H1 (cell line): ENCODE data around the gene ATCAY. TPM values are rescaled to one million over a fixed set of nuclear protein-coding genes. Genes with fewer than 3 reads are reported as not detected.
A peak's percentile ranks its signal among the peaks of the same experiment; 100 is the strongest.

ENCODE experiments used
- CTCF ChIA-PET: fragments of 300-600 bp; sonication (Branson Sonifier 250); formaldehyde crosslinking; loops from one replicate; lab custom pipeline; 2021; ENCODE audit not compliant: partially characterized antibody; lab: Charles Lee
- POLR2A ChIA-PET: fragments of 300-600 bp; sonication (Branson Sonifier 250); formaldehyde crosslinking; loops from one replicate; lab custom pipeline; 2021; ENCODE audit warnings: inconsistent platforms; ENCODE audit not compliant: partially characterized antibody; lab: Charles Lee
- DNase-seq, 2 experiments: peaks; one replicate each; pipeline versions ENCODE4 v3.0.0 to v3.0.0-alpha.2; 2010 to 2022; ENCODE audit warnings: low spot score in 2 of 2, low read depth in 1 of 2, mixed read lengths in 1 of 2
- FAIRE-seq: peaks from 2 replicates; lab custom pipeline; 2011; peaks lifted over from hg19 to GRCh38; lab: Jason Lieb, UNC
- H2AFZ ChIP-seq: 2 replicates; pipeline ENCODE4 v1.8.1; 2012; ENCODE audit warnings: low read length, inconsistent platforms
- H2AK5ac ChIP-seq: 2 replicates; pipeline ENCODE4 v1.6.1; 2013; ENCODE audit warnings: low read depth, low read length
- H2BK120ac ChIP-seq: replicated peaks from 2 replicates; pipeline ENCODE3; 2013; ENCODE audit warnings: low read depth, low read length, inconsistent platforms
- H2BK12ac ChIP-seq: 2 replicates; pipeline ENCODE4 v1.6.1; 2013; ENCODE audit warnings: low read depth, low read length
- H2BK15ac ChIP-seq: 2 replicates; pipeline ENCODE4 v1.6.1; 2013; ENCODE audit warnings: low read length
- H2BK20ac ChIP-seq: 2 replicates; pipeline ENCODE4 v1.6.1; 2013; ENCODE audit warnings: low read length
- H2BK5ac ChIP-seq: 2 replicates; pipeline ENCODE4 v1.6.1; 2013; ENCODE audit warnings: low read depth, low read length
- H3K14ac ChIP-seq: 2 replicates; pipeline ENCODE4 v1.6.1; 2013; ENCODE audit warnings: inconsistent platforms; ENCODE audit not compliant: insufficient read length
- H3K18ac ChIP-seq: 2 replicates; pipeline ENCODE4 v1.6.1; 2013; ENCODE audit warnings: low read length; ENCODE audit errors: extremely low read depth
- H3K23ac ChIP-seq: 2 replicates; pipeline ENCODE4 v1.6.1; 2013; ENCODE audit warnings: inconsistent platforms; ENCODE audit not compliant: insufficient read length
- H3K23me2 ChIP-seq: 2 replicates; pipeline ENCODE4 v1.6.1; 2013; ENCODE audit warnings: low read depth, low read length
- H3K27ac ChIP-seq: 2 replicates; pipeline ENCODE4 v1.6.1; 2011; ENCODE audit warnings: low read depth, low read length, inconsistent platforms
- H3K27me3 ChIP-seq, 4 experiments: replicated peaks in 1 of 4; 1 replicate in 1 of 4; 2 replicates in 3 of 4; pipeline versions ENCODE4 v1.6.1 to v1.8.1; 2011 to 2013; ENCODE audit warnings: low read length in 3 of 4, mild to moderate bottlenecking in 3 of 4, inconsistent platforms in 2 of 4, mixed read lengths in 2 of 4, moderate library complexity in 1 of 4; ENCODE audit not compliant: control insufficient read depth in 3 of 4, insufficient read depth in 3 of 4; ENCODE audit errors: extremely low read depth in 1 of 4
- H3K36me3 ChIP-seq, 4 experiments: 2 replicates each; pipeline versions ENCODE4 v1.6.1 to v1.8.1; 2011 to 2013; ENCODE audit warnings: mild to moderate bottlenecking in 4 of 4, low read length in 3 of 4, moderate library complexity in 2 of 4, control low read depth in 1 of 4, inconsistent platforms in 1 of 4; ENCODE audit not compliant: insufficient read depth in 4 of 4, control insufficient read depth in 2 of 4
- H3K4ac ChIP-seq: replicated peaks from 2 replicates; pipeline ENCODE3; 2013; ENCODE audit warnings: low read length, low read depth, mixed read lengths, inconsistent platforms; ENCODE audit not compliant: insufficient read length
- H3K4me1 ChIP-seq, 4 experiments: replicated peaks in 1 of 4; 1 replicate in 1 of 4; 2 replicates in 3 of 4; pipeline versions ENCODE4 v1.6.1 to v1.8.1; 2011 to 2013; ENCODE audit warnings: low read length in 3 of 4, inconsistent platforms in 2 of 4, mixed read lengths in 1 of 4; ENCODE audit not compliant: insufficient read depth in 4 of 4, control insufficient read depth in 3 of 4
- H3K4me2 ChIP-seq, 2 experiments: 2 replicates each; pipeline versions ENCODE4 v1.6.1 to v1.8.1; 2011 to 2013; ENCODE audit warnings: low read depth in 2 of 2, low read length in 2 of 2, control low read depth in 1 of 2, inconsistent platforms in 1 of 2, mild to moderate bottlenecking in 1 of 2; ENCODE audit not compliant: insufficient read depth in 1 of 2
- H3K4me3 ChIP-seq, 4 experiments: fragments of 200-600, 300-600 bp in 1 of 4; sonication (generic), shearing (Covaris generic), sonication (Bioruptor Twin) in 1 of 4; 2 replicates each; pipeline versions ENCODE4 v1.5.1 to v1.8.1; 2011 to 2016; ENCODE audit warnings: low read length in 4 of 4, low read depth in 3 of 4, control low read depth in 2 of 4, inconsistent platforms in 2 of 4, mild to moderate bottlenecking in 2 of 4, mixed read lengths in 1 of 4, moderate library complexity in 1 of 4; ENCODE audit not compliant: insufficient read depth in 2 of 4; ENCODE audit errors: extremely low read depth in 1 of 4
- H3K56ac ChIP-seq: replicated peaks from 2 replicates; pipeline ENCODE3; 2013; ENCODE audit warnings: low read depth, mild to moderate bottlenecking, mixed read lengths, low read length, inconsistent platforms; ENCODE audit not compliant: insufficient read length
- H3K79me1 ChIP-seq: 2 replicates; pipeline ENCODE4 v1.6.1; 2013; ENCODE audit warnings: low read depth, low read length, control low read depth
- H3K79me2 ChIP-seq, 2 experiments: 2 replicates each; pipeline versions ENCODE4 v1.6.1 to v1.8.1; 2012 to 2013; ENCODE audit warnings: low read length in 2 of 2, mild to moderate bottlenecking in 2 of 2, inconsistent platforms in 1 of 2; ENCODE audit not compliant: insufficient read depth in 2 of 2, control insufficient read depth in 1 of 2
- H3K9ac ChIP-seq, 4 experiments: replicated peaks in 1 of 4; 1 replicate in 1 of 4; 2 replicates in 3 of 4; pipeline versions ENCODE4 v1.6.1 to v1.8.1; 2011 to 2013; ENCODE audit warnings: low read depth in 3 of 4, low read length in 3 of 4, control low read depth in 2 of 4, mild to moderate bottlenecking in 2 of 4, moderate library complexity in 2 of 4, inconsistent platforms in 1 of 4; ENCODE audit errors: extremely low read depth in 1 of 4
- H3K9me3 ChIP-seq, 2 experiments: 2 replicates each; pipeline versions ENCODE4 v1.6.1 to v1.8.1; 2012 to 2013; ENCODE audit warnings: mild to moderate bottlenecking in 2 of 2, moderate library complexity in 2 of 2, control low read depth in 1 of 2, inconsistent platforms in 1 of 2, low read depth in 1 of 2, low read length in 1 of 2, mixed read lengths in 1 of 2; ENCODE audit not compliant: insufficient read depth in 2 of 2
- H4K20me1 ChIP-seq, 2 experiments: replicated peaks in 1 of 2; 2 replicates each; pipeline versions ENCODE3 to v1.8.1; 2011 to 2013; ENCODE audit warnings: inconsistent platforms in 2 of 2, low read length in 2 of 2, mild to moderate bottlenecking in 1 of 2; ENCODE audit not compliant: insufficient read depth in 2 of 2, control insufficient read depth in 1 of 2
- H4K5ac ChIP-seq: 2 replicates; pipeline ENCODE4 v1.6.1; 2013; ENCODE audit warnings: low read length, low read depth, mixed read lengths, inconsistent platforms; ENCODE audit not compliant: insufficient read length
- H4K8ac ChIP-seq: 2 replicates; pipeline ENCODE4 v1.8.0; 2013; ENCODE audit warnings: mild to moderate bottlenecking, moderate library complexity, low read length, inconsistent platforms; ENCODE audit not compliant: insufficient read depth; ENCODE audit errors: extremely low read depth
- H4K91ac ChIP-seq: replicated peaks from 2 replicates; pipeline ENCODE3; 2013; ENCODE audit warnings: low read length, mixed read lengths, inconsistent platforms; ENCODE audit not compliant: insufficient read length
- ASH2L ChIP-seq: fragments of 200-600, 300-600 bp; sonication (generic); IDR thresholded peaks from one replicate; pipeline ENCODE4 v1.7.1; 2017; ENCODE audit warnings: low read length
- HDAC6 ChIP-seq: IDR thresholded peaks from one replicate; pipeline ENCODE4 v1.7.1; 2012; ENCODE audit warnings: low read depth, mild to moderate bottlenecking, inconsistent platforms, low read length, moderate library complexity
- TAF7 ChIP-seq: optimal IDR thresholded peaks from 2 replicates; pipeline ENCODE3; 2011; ENCODE audit warnings: low read depth, mild to moderate bottlenecking, inconsistent platforms, low read length, moderate library complexity, borderline replicate concordance
- WGBS, 2 experiments: shearing (Covaris generic) in 1 of 2; methylation state at CpG; one replicate each; pipeline versions ENCODE4 v1.1.6 to v1.1.7; 2013 to 2015; ENCODE audit warnings: low lambda C conversion rate in 2 of 2, mixed read lengths in 2 of 2, inconsistent platforms in 1 of 2, low coverage in 1 of 2, missing lambda C conversion rate in 1 of 2; ENCODE audit not compliant: insufficient replicate concordance in 2 of 2, insufficient coverage in 1 of 2, insufficient read length in 1 of 2; ENCODE audit errors: extremely low coverage in 1 of 2, missing lambda C conversion rate in 1 of 2; 5-methylcytosine and 5-hydroxymethylcytosine counted together
- polyA plus RNA-seq, 7 experiments: library from polyadenylated mRNA; depleted of rRNA in 3 of 7; stranded (reverse) in 5 of 7; unstranded in 2 of 7; fragments of >200 nt in 5 of 7; fragments of 200-250 nt in 2 of 7; gene quantifications; 1 replicate in 5 of 7; 2 replicates in 1 of 7; 4 replicates in 1 of 7; pipeline versions ENCODE4 v1.2.1 to v1.2.3, GENCODE V29; 2011 to 2013; ENCODE audit warnings: missing spikeins in 2 of 7, mixed read lengths in 2 of 7
- total RNA-seq: library from RNA; stranded (reverse); fragmentation: NEBNext Ultra II Directional; extraction: Animal tissue kit (Norgen Biotek cat#: 25700); gene quantifications from 2 replicates; pipeline ENCODE4 v1.2.1, GENCODE V29; 2021

Gene ATCAY
- total and polyA plus RNA-seq, 2 of the 8 experiments (the other 6 are each of a cell fraction or from before 2014, with no cell fraction given), result 24.4 to 33.8 TPM

DNA sequence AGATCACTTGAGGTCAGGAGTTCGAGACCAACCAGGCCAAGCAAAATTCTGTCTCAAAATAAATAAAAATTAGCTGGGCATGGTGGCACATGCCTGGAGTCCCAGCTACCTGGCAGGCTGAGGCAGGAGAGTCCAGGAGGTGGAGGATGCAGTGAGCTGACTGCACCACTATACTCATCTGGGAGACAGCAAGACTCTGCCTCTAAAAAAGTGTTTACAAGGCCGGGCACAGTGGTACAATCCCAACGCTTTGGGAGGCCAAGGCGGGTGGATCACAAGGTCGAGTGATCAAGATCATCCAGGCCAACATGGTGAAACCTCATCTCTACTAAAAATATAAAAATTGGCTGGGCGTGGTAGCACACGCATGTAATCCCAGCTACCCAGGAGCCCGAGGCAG is 94.7 kb downstream of the ATCAY start:
- TF ChIP-seq HDAC6, result no peak
- no peak for TF ChIP-seq ASH2L
- TF ChIP-seq TAF7, result no peak
- Histone ChIP-seq H4K91ac (no peak overlapping the region), H3K4me1 (no peaks in the 10 kb centered on the region; a peak in 3 of 7 replicates), H2BK12ac (no peak overlapping the region), H4K8ac (no peak overlapping the region), H3K18ac (no peak overlapping the region), H2BK15ac (no peak overlapping the region), H2AK5ac (no peak overlapping the region), H4K5ac (no peak overlapping the region), H3K23me2 (peaks cover 4% of the 10 kb centered on the region; the same call in 1 of the 2 replicates), H3K79me2 (peaks cover 2 to 23% of the 10 kb centered on the region in 2 experiments; a peak in 3 of 4 replicates), H3K9ac (no peak overlapping the region), H3K23ac (no peak overlapping the region), H2BK5ac (no peak overlapping the region), H3K36me3 (peaks cover 42 to 53% (median 50%) of the 10 kb centered on the region in 4 experiments), H3K4me2 (no peak overlapping the region), H3K4ac (no peak overlapping the region), H3K56ac (no peak overlapping the region), H3K4me3 (no peak overlapping the region), H2AFZ (no peak overlapping the region), H3K14ac (no peak overlapping the region), H4K20me1 (peaks cover 41 to 43% of the 10 kb centered on the region in 2 experiments), H3K9me3 (no peaks in the 10 kb centered on the region), H2BK20ac (no peak overlapping the region), H3K79me1 (peaks cover 7% of the 10 kb centered on the region; the same call in 1 of the 2 replicates), H3K27me3 (no peaks in the 10 kb centered on the region), H2BK120ac (no peak overlapping the region), H3K27ac (no peak overlapping the region; the same call in 1 of the 2 replicates)
- DNase-seq (peak in 1 of 2 experiments; percentile 40), FAIRE-seq (no peak)
- POLR2A ChIA-PET, result interaction anchor here (0.6 to 12.0 kb wide), 13 partner anchors 9 to 368 kb away, joined by 3 to 870 read pairs (median 3); partner anchors contain the start of genes DAPK3, EEF2 and NMRK2
- 96% methylated on average over 8 of the region's 8 CpGs; no CpG with 5 or more reads in 1 of the 2 experiments for WGBS, 2 experiments
- CTCF ChIA-PET, result interaction anchor here (0.6 to 1.0 kb wide), 3 partner anchors 12 to 247 kb away, joined by 3 to 8 read pairs (median 3); no protein-coding TSS in a partner anchor
